A549 (cell line): ENCODE measurements around the gene CP. TPM values are rescaled to one million over a fixed set of nuclear protein-coding genes. Genes with fewer than 3 reads are reported as not detected.
A peak's percentile ranks its signal among the peaks of the same experiment; 100 is the strongest.

Source experiments
- ATAC-seq, 2 experiments: fragments of 200-7000 bp in 1 of 2; fragments of >200 bp in 1 of 2; cut with Nextera tagmentation in 1 of 2; cut with Tn5 transposase in 1 of 2; 3 replicates each; pipeline versions ENCODE4 v1.8.0 to v1.9.1; 2018 to 2020; ENCODE audit warnings: mild to moderate bottlenecking in 1 of 2, moderate library complexity in 1 of 2
- CTCF ChIA-PET: fragments of 300-600 bp; sonication (Branson Sonifier 250); formaldehyde crosslinking; extraction: SDS; loops from one replicate; lab custom pipeline; 2021; ENCODE audit warnings: antibody characterized with exemption, inconsistent platforms; lab: Yijun Ruan, JAX
- POLR2A ChIA-PET: fragments of 350-600 bp; formaldehyde crosslinking; extraction: SDS; loops from one replicate; lab custom pipeline; 2021; ENCODE audit warnings: antibody characterized with exemption, inconsistent platforms; lab: Yijun Ruan, JAX
- DNase-seq, 2 experiments: peaks; one replicate each; pipeline versions ENCODE4 v3.0.0 to v3.0.0-alpha.2; 2011 to 2016; ENCODE audit warnings: low read depth in 1 of 2, low spot score in 1 of 2
- FAIRE-seq: peaks from 2 replicates; lab custom pipeline; 2011; peaks lifted over from hg19 to GRCh38; lab: Jason Lieb, UNC
- H3K27ac ChIP-seq, 2 experiments: fragments of >200 bp; sonication (Bioruptor Twin); formaldehyde crosslinking; 3 replicates each; pipeline ENCODE4 v1.5.1; 2016 to 2017
- H3K4me1 ChIP-seq: fragments of >200 bp; sonication (Bioruptor Twin); formaldehyde crosslinking; 3 replicates; pipeline ENCODE4 v1.6.1; 2016
- H3K4me2 ChIP-seq: fragments of >200 bp; sonication (Bioruptor Twin); formaldehyde crosslinking; 3 replicates; pipeline ENCODE4 v1.6.1; 2016
- H3K4me3 ChIP-seq: fragments of >200 bp; sonication (Bioruptor Twin); formaldehyde crosslinking; 3 replicates; pipeline ENCODE4 v1.5.1; 2016
- H3K9me3 ChIP-seq: fragments of >200 bp; sonication (Bioruptor Twin); formaldehyde crosslinking; 3 replicates; pipeline ENCODE4 v1.6.1; 2016
- BHLHE40 ChIP-seq: IDR thresholded peaks from 2 replicates; pipeline ENCODE4 v1.6.1; 2012; ENCODE audit warnings: low read depth, low read length, inconsistent platforms
- CHD2 ChIP-seq: fragments of 150-350 bp; IDR thresholded peaks from 2 replicates; pipeline ENCODE4 v1.6.1; 2014; ENCODE audit warnings: low read length; ENCODE audit not compliant: partially characterized antibody
- EHF ChIP-seq: fragments of 250-450 bp; sonication (Bioruptor Pico); IDR thresholded peaks from 2 replicates; pipeline ENCODE4 v1.5.0; 2020; ENCODE audit warnings: mild to moderate bottlenecking
- ESRRA ChIP-seq: fragments of 150-350 bp; IDR thresholded peaks from 2 replicates; pipeline ENCODE4 v1.6.1; 2014; ENCODE audit warnings: mild to moderate bottlenecking, low read length, borderline replicate concordance
- FOSL2 ChIP-seq, 2 experiments: fragments of 450-650 bp in 1 of 2; fragments of >200 bp in 1 of 2; sonication (Bioruptor Twin) in 1 of 2; formaldehyde crosslinking; IDR thresholded peaks; 2 replicates each; pipeline versions ENCODE4 v1.5.0 to v1.6.1; 2016 to 2020; ENCODE audit warnings: mild to moderate bottlenecking in 1 of 2, moderate library complexity in 1 of 2
- FOXS1 ChIP-seq: fragments of 250-450 bp; sonication (Bioruptor Pico); IDR thresholded peaks from 2 replicates; pipeline ENCODE4 v1.5.0; 2020; ENCODE audit warnings: mild to moderate bottlenecking, moderate library complexity
- HDAC2 ChIP-seq: fragments of 200-600 bp; sonication (generic); IDR thresholded peaks from 2 replicates; pipeline ENCODE4 v1.6.1; 2016
- HOXA7 ChIP-seq: fragments of 250-450 bp; sonication (Bioruptor Pico); IDR thresholded peaks from 2 replicates; pipeline ENCODE4 v1.5.0; 2020; ENCODE audit warnings: mild to moderate bottlenecking, moderate library complexity
- JUNB ChIP-seq: fragments of >200 bp; sonication (Bioruptor Twin); formaldehyde crosslinking; IDR thresholded peaks from 2 replicates; pipeline ENCODE4 v1.6.1; 2016
- KDM5A ChIP-seq: fragments of 200-600 bp; sonication (generic); IDR thresholded peaks from 2 replicates; pipeline ENCODE4 v1.6.1; 2016; ENCODE audit warnings: antibody characterized with exemption, mild to moderate bottlenecking
- MAFK ChIP-seq: fragments of 450-650 bp; IDR thresholded peaks from 2 replicates; pipeline ENCODE4 v1.6.1; 2014; ENCODE audit not compliant: partially characterized antibody
- PHF8 ChIP-seq: fragments of 200-600 bp; sonication (generic); IDR thresholded peaks from 2 replicates; pipeline ENCODE4 v1.6.1; 2016; ENCODE audit warnings: low read depth, mild to moderate bottlenecking, antibody characterized with exemption, moderate library complexity, borderline replicate concordance
- POLR2A ChIP-seq: IDR thresholded peaks from 2 replicates; pipeline ENCODE4 v1.6.1; 2012; ENCODE audit warnings: mild to moderate bottlenecking, low read length
- RARB ChIP-seq: fragments of 250-450 bp; sonication (Bioruptor Pico); IDR thresholded peaks from 2 replicates; pipeline ENCODE4 v1.8.0; 2021; ENCODE audit warnings: mild to moderate bottlenecking, moderate library complexity
- TP53 ChIP-seq: fragments of 250-450 bp; sonication (Bioruptor Pico); IDR thresholded peaks from 2 replicates; pipeline ENCODE4 v1.5.0; 2021; ENCODE audit warnings: mild to moderate bottlenecking, moderate library complexity
- ZFP36 ChIP-seq: fragments of 450-650 bp; IDR thresholded peaks from 2 replicates; pipeline ENCODE4 v1.6.1; 2014; ENCODE audit warnings: borderline replicate concordance; ENCODE audit not compliant: partially characterized antibody
- ZNF302 ChIP-seq: fragments of 250-450 bp; sonication (Bioruptor Pico); IDR thresholded peaks from 2 replicates; pipeline ENCODE4 v1.9.0; 2021; ENCODE audit warnings: inconsistent platforms, mild to moderate bottlenecking, moderate library complexity
- WGBS: methylation state at CpG from one replicate; pipeline ENCODE4 v1.1.6; 2017; ENCODE audit errors: missing lambda C conversion rate; 5-methylcytosine and 5-hydroxymethylcytosine counted together
- polyA plus RNA-seq, 4 experiments: library from polyadenylated mRNA; depleted of rRNA in 3 of 4; stranded (reverse); fragments of >200 nt; fragmentation: RNase III in 1 of 4; extraction: RNeasy Plus Mini Kit Qiagen cat#74134 plus additional on column Dnase treatment in 1 of 4; gene quantifications; 2 replicates in 3 of 4; 3 replicates in 1 of 4; pipeline ENCODE4 v1.2.3, GENCODE V29; 2011 to 2017
- TF ChIP-seq, protein P1 (sequence below): fragments of >200 bp; sonication (Bioruptor Twin); formaldehyde crosslinking; IDR thresholded peaks from 3 replicates; pipeline ENCODE4 v1.5.1; 2016
- TF ChIP-seq, protein P2 (sequence below): fragments of >200 bp; sonication (Bioruptor Twin); formaldehyde crosslinking; IDR thresholded peaks from 2 replicates; pipeline ENCODE4 v1.6.1; 2016
- TF ChIP-seq, protein P3 (sequence below): IDR thresholded peaks from 2 replicates; pipeline ENCODE4 v1.6.1; 2012

The CP gene
- polyA plus RNA-seq, 2 of the 4 experiments (the other 2 are of a cell fraction): 5.2 to 42.6 TPM

DNA sequence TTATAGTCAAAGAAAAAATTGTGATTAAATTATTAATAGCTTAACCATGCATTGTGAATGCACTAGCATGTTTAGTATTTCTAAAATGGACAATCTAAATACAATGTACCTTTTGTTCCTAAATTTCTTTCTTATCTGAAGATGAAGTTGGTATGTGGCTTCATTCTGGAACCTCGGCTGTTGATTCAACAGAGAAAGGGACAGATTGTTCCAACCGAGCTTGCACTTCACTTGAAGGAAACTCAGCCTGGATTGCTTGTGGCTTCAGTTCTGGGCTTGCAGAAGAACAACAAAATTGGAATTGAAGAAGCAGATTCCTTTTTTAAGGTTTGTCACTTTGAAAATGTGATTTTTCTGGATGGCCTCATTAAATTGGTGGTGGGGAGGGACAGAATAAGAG lies 59.6 kb downstream of the CP start:
- ChIA-PET POLR2A (no interaction called here), CTCF (interaction anchor here (0.6 to 1.2 kb wide), 4 partner anchors 11 to 167 kb away, joined by 3 to 4 read pairs (median 3); no protein-coding TSS in a partner anchor)
- WGBS: 89% methylated on average over 2 of the region's 2 CpGs
- FAIRE-seq (no peak), DNase-seq (no peak), ATAC-seq (no peak)
- Histone ChIP-seq H3K9me3 (no peaks in the 10 kb centered on the region), H3K4me1 (no peaks in the 10 kb centered on the region), H3K4me3 (no peak overlapping the region), H3K27ac (no peak overlapping the region), H3K4me2 (no peak overlapping the region)
- TF ChIP-seq POLR2A: no peak

DNA sequence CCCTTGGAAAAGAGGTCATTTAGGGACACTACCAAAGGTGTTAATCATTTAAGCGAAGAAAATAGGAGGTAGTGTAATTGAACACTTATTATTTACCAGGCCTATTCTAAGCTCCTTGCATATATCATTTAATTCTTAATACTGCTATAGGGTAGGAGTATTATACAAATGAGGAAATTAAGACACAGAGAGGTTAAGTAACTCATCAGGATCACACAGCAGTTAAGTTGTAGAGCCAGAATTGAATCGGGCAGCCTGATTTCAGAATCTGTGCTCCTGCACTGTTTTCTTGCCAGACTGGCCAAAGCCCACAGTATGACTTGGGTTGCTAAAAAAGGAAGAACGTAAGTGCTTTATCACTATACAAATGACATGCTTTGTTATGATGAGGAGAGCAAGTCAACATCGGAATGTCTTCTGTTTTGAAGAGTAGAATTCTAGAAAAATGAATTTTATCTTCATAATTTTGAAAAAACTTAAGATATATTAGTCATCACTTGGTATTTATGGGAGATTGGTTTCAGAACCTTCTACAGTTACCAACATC lies 60.8 kb downstream of the CP start:
- POLR2A ChIA-PET: no interaction called here
- TF ChIP-seq CHD2: no peak
- TF ChIP-seq, protein P1, sequence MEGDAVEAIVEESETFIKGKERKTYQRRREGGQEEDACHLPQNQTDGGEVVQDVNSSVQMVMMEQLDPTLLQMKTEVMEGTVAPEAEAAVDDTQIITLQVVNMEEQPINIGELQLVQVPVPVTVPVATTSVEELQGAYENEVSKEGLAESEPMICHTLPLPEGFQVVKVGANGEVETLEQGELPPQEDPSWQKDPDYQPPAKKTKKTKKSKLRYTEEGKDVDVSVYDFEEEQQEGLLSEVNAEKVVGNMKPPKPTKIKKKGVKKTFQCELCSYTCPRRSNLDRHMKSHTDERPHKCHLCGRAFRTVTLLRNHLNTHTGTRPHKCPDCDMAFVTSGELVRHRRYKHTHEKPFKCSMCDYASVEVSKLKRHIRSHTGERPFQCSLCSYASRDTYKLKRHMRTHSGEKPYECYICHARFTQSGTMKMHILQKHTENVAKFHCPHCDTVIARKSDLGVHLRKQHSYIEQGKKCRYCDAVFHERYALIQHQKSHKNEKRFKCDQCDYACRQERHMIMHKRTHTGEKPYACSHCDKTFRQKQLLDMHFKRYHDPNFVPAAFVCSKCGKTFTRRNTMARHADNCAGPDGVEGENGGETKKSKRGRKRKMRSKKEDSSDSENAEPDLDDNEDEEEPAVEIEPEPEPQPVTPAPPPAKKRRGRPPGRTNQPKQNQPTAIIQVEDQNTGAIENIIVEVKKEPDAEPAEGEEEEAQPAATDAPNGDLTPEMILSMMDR: no peak
- TF ChIP-seq EHF (CRISPR knock-in tag): no peak
- no peak for TF ChIP-seq MAFK
- peak; percentile 9 for TF ChIP-seq ZFP36
- no peak for TF ChIP-seq RARB (CRISPR knock-in tag)
- TF ChIP-seq, protein P2, sequence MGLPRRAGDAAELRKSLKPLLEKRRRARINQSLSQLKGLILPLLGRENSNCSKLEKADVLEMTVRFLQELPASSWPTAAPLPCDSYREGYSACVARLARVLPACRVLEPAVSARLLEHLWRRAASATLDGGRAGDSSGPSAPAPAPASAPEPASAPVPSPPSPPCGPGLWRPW: no peak
- TF ChIP-seq HDAC2: no peak
- no peak for TF ChIP-seq JUNB
- TF ChIP-seq, all 56 proteins: peak for 1
- CTCF ChIA-PET: interaction anchor here (0.6 to 1.4 kb wide), 5 partner anchors 10 to 664 kb away, joined by 3 to 6 read pairs (median 3); no protein-coding TSS in a partner anchor

DNA sequence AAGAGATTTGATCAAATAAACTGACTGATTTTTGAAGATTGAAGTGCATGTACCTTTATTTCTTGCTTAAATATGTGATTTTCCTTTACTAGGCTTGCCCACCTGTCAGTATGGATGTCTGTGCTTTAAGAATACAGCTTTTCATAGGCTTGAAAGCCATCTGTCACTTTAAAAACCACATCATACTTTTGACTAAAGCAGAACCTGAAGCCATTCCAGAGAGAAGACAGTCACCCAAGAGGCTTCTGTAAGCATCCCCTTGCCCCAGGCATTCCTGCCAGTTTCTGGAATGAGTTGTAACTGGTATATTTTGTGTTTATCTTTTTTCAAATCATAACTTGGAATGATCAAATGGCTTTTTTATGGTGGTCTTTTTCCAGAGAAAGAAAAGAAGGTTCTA lies 68.2 kb downstream of the CP start:
- no peak overlapping the region for H3K4me3 ChIP-seq
- CTCF ChIA-PET: interaction anchor here (1.5 kb wide), 1 partner anchor 33 kb away, joined by 5 read pairs; no protein-coding TSS in a partner anchor

More for the DNA sequence above, 60.8 kb downstream of the CP start:
- no peaks in the 10 kb centered on the region for H3K9me3 ChIP-seq
- no peak overlapping the region for H3K4me3 ChIP-seq
- H3K27ac ChIP-seq: no peak overlapping the region
- no peaks in the 10 kb centered on the region for H3K4me1 ChIP-seq
- ATAC-seq: no peak
- WGBS: 94% methylated on average over 4 of the region's 4 CpGs
- no peak for DNase-seq
- FAIRE-seq: no peak
- no peak overlapping the region for H3K4me2 ChIP-seq

More for the DNA sequence above, 68.2 kb downstream of the CP start:
- DNase-seq (no peak), ATAC-seq (no peak), FAIRE-seq (no peak)
- H3K4me2 ChIP-seq: no peak overlapping the region
- TF ChIP-seq PHF8 (no peak), FOXS1 (CRISPR knock-in tag) (no peak), HOXA7 (no peak), EHF (CRISPR knock-in tag) (no peak), KDM5A (no peak), POLR2A (no peak), FOSL2 (IDR thresholded peaks at IDR 0.05) (no peak), FOSL2 (CRISPR knock-in tag; IDR thresholded peaks at IDR 0.05) (no peak), ESRRA (no peak), BHLHE40 (no peak), TP53 (CRISPR knock-in tag) (no peak), ZNF302 (CRISPR knock-in tag) (no peak)
- TF ChIP-seq, protein P3, sequence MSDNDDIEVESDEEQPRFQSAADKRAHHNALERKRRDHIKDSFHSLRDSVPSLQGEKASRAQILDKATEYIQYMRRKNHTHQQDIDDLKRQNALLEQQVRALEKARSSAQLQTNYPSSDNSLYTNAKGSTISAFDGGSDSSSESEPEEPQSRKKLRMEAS: no peak
- TF ChIP-seq, protein P1: no peak
- no peaks in the 10 kb centered on the region for H3K4me1 ChIP-seq
- H3K9me3 ChIP-seq: no peaks in the 10 kb centered on the region
- POLR2A ChIA-PET: no interaction called here
- H3K27ac ChIP-seq: no peak overlapping the region
